GM18867 (cell line): Measurements from ENCODE around the gene TEX51.

Source experiments
- ATAC-seq: cut with Tn5 transposase; IDR thresholded peaks from one replicate; pipeline ENCODE4 v1.9.1; 2021; ENCODE audit warnings: mild to moderate bottlenecking, moderate library complexity; ENCODE audit not compliant: unreplicated experiment

Gene TEX51

DNA sequence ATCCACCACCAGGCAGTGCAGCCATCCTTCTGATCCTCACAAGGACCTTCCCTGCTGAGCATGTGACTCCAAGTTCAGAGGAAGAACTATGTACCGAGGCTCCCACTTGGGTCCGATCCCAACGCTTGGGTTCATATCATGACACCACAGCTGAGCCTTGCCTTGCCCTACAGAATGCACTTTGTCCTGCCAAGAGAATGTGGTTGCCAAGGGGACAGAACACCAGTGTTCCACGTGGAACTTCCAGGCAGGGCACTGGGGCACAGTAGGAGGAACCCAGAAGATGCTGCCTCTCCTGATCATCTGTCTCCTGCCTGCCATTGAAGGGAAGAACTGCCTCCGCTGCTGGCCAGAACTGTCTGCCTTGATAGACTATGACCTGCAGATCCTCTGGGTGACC, at the start of gene TEX51:
Gene TEX51, plus strand, starts transcription at position 255 of the 400 bp plus-strand sequence. Its CDS starts 29 bp downstream, at position 284.
- no peak for ATAC-seq

DNA sequence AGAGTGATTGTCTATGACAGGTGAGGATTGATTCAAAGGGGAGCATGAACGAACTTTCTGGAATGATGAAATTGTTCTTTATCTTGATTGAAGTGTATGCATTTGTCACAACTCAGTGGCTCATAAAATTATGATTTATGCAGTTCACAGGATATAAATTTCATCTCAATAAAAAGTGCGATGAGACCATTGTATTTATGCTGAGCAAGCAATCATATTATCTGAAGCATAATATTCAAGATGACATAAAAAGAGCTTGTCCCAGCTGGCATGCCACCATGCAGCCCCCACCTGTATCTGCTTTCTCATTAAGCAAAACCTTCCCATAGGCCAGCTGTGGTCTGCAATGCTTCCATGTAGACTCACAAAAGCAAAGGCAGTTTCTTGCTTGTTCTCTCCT, 49.6 kb upstream of the TEX51 start:
- ATAC-seq: no peak

DNA sequence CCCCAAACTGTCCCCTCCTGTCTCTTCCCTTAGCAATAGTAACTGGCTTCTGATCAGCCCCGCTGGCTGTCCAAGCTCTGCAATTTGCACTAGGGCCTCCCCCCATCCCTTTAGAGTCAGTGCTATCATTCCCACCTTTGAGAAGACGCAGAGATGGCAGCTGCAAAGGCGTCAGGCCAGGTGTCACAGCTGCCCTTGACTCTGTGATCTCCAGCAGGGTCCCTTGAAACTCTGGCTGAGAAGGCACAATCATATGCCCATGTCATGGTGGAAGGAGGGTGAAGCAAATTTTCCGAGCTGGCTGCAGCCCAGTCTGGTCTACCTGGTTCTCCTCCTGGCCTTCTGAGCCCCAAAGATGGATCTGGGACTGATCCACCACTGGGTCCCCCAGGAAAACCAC, 49.2 kb upstream of the TEX51 start:
- no peak for ATAC-seq

DNA sequence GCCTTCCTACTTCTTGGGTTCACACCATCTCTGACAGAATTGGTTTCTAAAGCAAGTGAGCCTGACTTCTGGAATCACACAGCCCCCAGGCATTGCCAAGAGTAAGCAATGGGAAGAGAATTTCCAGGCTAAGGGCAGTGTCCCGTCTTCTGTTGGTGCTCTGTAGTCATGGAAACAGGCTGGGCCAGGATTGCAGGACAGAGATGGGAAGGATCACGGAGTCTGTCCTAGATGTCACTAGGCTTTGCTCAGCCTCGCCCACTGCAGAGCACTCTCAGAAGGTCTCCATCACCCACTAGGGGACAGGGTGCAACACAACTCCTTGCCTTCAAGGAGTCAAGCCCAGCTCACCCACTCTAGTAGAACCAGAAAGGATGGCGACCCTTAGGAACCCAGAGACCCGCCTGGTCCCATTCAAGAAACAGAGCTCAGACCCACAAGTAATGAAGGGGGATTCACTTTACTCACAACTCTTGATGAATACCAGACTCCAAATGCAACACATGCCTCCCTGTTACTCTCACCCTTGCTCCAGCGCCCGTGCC, 48.6 kb upstream of the TEX51 start:
- ATAC-seq: no peak

DNA sequence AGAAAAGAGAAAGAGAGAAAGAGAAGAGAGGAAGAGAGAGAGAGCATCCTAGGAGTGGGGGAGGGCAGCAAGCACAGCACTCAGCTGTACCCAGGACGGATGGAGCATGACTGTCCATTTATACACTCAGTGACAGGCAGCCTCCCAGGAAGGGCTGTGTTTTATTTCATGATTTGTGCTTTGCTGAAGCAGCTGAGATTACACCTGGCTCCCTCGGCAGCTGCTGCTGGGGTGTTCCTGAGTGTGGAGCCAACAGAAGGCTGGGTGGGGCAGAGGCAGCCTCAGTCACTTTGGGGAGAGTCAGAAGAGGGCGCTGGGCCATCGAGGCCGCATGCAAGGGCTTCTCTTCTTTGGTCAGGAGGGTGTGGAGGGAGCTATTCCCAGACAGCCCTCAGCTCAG, 47.8 kb upstream of the TEX51 start:
- ATAC-seq: no peak

DNA sequence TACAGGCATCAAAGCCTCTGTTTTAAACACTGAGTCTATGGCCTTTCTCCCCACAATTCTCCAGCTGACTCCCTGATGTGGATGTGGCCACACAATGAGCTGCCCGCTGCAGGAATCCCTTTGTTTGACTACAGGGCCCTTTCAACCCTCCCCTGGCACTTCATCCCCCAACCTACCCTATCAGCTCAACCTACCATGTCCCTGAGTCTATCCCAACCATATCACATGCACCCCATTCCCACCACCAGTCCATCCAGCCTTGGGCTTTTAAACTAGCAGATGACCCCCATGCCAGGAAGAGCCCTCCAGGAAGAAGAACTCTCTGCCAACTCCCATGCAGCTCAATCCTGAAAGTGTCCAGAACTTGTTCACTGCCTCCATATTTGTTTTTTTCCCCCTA, 46.9 kb upstream of the TEX51 start:
- ATAC-seq: no peak

DNA sequence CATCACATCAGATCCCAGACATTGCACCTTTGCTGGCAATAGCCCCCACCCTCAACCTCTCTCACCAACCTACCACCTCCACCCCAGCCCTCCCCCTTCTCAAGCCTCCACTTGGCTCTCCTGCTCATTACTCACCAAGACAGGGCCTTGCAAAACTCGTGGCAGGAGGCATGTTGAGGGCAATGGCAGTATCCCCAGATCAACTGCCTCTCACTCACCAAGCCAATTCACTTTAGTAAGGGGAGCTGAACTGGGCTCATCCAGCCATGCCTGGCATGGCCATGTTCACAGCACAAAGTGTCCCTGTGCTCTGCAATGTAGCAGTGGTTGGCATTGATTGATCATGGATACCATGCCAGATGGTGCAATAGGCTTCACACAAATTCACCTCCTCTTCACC, 46.3 kb upstream of the TEX51 start:
- ATAC-seq: no peak

DNA sequence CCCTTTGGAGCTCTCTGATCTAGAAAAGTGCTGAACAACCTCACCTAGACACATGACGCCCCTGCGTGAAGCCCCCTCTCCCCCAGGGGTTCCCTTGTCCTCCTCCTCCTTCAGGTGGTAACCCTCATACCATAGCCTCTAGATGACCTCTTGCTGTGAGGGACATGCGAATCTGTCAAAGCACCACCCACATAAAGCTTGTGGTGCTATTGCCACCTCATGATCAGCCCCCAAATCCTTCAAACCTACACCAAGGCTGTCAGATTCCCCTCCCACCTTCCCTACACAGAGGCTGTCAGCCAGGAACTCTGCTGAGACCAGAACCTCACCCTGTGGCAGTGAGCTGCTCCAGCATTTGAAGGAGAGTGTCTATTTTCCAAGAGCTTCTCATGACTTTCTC, 43.1 kb upstream of the TEX51 start:
- no peak for ATAC-seq

DNA sequence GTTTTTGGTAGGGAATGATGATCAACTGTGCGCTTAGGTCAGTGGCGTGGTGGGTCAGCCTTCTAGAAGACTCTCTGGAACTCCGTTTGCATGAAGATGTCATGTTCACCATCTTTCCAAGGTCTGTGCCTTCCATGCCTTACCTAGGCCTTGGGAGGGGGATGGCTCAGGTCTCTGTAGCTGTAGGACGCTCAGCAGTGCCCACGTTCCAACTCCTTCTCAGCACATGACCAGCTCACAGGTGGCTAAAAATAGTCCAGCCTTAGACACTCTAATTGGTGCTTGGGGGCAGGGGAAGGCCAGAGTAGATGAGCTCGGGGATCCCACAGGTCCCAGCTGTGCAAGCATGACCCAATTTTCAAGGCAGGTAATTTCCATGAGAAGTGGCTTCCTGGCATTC, 42.3 kb upstream of the TEX51 start:
- ATAC-seq: no peak

DNA sequence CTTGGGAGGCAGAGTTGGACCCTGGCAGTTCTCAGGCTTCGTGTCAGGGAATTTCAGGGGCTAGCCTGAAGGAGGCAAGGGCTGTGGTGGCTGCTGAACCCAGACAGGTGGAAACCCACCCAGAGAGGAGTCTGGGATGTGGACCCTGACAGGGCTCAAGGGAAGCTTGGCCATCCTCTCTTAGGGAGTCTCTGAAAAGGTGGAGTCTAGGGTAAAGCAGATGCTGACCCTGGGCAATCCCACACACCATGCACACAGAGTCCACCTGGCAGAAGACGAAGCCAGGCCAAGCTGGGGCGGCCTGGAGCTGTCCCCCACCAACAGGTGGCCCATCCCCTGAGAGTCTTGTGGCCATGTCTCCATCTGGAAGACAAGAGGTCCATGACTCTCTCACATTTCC, 41.2 kb upstream of the TEX51 start:
- no peak for ATAC-seq

DNA sequence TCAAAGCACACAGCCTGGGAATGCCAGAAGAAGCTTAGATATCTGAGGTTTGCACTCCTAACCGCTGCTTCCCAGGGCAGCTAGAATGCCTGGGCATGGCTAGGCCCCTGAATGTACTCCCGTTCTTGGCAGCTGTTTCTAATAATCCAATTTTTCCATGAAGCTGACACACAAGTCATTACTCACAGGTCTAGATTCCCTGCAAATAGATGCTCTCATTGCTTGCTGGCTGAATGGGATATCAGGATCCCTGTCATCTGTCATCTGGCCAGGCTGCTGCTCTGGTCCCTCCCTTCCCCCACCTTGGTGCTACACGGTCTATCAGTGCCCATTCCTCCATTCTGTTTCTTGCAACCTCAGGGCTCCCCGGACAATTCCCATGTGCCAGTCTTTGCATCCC, 40.7 kb upstream of the TEX51 start:
- no peak for ATAC-seq

DNA sequence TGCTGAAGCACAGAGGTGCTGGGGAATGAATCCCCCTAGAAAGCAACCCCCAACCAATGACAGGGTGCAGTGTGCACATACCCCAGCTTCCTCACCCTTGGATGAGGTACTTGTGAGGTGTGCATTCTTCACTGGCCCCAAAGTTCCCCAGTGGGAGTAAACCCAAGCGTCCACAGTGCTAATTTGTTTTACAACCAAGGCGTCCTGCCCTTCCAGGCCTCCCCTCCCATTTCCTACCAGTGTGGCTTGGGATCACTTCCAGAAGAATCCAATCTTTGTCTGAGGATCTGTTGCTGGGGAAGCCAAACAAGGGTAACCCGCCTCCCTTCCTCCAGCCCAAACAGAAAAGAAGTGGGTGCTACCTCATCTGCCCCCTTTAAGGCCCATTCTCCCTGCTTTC, 40.3 kb upstream of the TEX51 start:
- ATAC-seq: no peak

DNA sequence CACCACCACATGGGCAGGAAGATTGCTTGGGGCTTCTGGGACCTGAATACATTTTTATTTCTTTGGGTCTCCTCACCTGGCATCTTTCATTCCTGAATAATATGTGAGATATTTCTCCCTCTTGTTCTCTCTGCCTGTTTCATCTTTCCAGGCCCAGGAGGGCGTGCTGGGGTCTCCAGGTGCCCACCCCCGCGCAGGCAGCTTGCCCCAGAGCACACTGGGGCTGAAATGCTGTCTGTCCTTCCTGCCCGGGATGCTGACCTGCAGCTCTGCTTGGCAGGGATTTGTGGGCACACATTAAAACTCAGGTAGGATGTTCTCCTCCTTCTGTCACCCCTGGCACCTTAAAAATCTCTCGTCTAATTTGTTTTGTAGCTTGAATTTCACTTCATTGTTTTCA, 39.7 kb upstream of the TEX51 start:
- no peak for ATAC-seq

DNA sequence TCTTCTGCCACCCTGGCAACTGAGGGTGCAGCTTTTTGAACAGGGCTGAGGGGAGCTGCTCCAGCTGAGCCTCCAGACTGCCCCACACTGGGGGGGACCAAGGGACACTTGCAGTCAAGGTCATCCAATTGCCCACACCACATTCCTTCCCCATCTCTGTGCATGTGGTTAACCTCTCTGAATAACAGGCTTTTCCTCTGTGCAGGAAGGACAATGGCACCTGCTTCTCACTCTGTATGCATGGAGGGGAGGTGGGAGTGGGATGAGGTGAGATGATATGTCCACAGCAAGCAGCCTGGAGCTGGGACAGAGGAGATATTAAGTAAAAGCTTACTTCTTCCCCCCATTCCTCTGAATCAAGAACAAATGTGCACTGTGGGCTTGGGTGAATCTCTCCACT, 39.1 kb upstream of the TEX51 start:
- ATAC-seq: no peak

DNA sequence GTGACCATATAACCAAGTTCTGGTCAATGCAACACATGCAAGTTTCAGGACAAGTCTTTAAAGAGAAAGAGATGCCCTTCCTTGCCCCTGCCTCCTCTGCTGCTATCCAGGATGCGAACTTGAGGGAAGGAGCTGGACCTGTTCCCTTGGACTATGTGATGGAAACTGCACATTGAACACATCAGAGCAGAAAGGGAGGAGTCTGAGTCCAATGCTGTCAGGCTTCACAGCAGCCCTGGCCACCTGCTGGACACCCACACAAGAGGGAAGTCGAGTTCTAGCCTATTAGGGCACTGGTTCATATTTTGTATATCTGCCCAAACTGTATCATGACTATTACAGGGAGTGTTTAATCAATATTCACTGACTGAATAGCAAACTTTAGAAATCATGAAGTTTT, 38.3 kb upstream of the TEX51 start:
- ATAC-seq: no peak

DNA sequence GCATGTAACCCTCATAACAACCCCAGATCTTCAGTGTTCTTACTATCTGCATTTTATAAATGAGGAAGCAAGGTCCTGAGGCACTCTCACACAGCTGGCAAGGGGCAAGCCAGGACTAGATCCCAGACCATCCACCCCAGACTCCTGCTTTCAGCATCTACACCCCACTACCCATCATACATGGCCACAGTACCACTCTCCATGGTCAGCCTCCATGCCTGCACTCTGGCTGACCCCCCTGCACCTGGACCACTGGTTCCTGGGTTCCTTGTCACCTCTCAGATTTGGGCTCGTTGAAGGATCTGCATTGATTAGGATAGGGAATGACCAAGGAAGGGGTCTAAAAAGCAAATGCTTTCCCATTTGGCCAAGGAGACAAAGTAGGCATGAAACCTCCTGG, 36.0 kb upstream of the TEX51 start:
- ATAC-seq: no peak

DNA sequence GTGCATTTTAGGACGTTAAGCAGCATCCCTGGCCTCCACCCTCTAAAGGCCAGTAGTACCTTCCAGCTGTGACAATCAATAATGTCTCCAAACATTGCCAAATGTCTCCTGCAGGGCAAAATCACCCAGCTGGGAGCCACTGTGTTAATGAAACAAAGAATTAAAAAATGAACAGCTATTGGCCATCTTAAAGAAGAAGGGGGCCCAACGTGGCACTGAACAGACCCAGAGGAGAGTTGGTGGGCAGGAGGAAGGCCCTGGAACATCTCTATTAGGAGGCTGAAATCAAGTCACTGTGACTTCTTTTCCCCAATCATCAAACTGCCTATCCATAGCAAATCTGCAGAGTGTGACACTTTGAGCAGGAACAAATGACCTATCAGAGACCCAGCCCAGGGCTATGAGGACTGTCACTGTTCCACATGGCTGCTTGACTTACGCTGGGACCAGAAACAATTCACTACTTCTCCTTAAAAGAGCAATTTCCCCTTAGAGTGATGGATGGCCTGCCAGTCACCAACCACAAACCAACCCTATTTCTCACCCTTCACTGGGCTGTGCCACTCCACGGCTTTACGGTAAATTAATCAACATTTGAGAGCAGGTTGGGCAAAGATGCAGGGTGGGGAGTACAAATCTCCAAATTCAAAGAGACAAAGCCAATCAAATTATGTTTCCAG, 35.2 kb upstream of the TEX51 start:
- ATAC-seq: no peak

DNA sequence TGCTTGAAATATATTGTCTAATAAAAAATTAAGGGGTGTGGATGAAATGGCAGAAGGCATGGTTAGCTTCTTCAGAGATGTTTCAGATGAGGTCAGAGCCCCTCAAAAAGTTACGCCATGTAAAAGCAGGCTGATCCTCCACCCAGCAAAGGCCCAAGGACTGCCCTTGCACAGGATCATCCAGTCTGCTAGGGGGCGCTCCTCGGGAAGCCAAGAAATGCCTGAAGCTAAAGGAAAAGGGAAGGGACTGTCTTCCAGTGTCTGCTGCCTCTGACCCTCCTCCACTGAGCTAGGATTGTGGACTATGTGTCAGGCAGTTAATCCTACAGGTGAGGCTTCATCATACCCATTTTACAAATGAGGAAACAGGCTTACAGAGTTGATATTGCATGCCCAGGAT, 33.8 kb upstream of the TEX51 start:
- ATAC-seq: no peak

DNA sequence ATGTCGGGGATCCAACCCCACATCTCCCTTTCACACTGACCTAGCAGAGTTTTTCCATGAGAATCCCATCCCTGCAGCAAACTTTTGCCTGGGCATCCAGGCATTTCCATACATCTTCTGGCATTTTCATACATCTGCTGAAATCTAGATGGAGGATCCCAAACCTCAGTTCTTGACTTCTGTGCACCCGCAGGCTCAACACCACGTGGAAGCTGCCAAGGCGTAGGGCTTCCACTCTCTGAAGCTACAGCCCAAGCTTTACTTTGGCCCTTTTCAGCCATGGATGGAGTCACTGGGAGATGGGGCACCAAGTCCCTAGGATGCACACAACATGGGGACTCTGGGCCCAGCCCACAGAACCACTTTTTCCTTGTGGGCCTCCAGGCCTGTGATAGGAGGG, 32.2 kb upstream of the TEX51 start:
- ATAC-seq: no peak

DNA sequence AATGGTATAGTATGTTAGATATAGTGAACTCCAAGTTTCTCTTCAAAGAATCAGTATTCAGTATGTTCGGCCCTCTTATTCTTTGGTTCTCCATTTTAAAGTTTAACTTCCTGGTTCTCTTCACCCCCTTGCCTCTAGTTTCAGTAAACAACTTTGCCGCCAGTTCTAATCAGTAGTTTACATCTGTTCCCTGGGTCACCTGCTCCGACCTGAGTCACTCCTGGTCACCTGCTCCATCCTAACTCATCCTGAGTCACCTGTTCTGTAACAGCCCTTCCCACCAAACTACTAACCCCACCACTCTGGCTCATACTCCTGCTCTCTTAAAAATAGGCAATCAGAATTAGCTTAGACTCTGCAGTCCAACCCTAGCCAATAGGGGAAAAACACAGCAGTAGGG, 23.7 kb upstream of the TEX51 start:
- ATAC-seq: no peak

DNA sequence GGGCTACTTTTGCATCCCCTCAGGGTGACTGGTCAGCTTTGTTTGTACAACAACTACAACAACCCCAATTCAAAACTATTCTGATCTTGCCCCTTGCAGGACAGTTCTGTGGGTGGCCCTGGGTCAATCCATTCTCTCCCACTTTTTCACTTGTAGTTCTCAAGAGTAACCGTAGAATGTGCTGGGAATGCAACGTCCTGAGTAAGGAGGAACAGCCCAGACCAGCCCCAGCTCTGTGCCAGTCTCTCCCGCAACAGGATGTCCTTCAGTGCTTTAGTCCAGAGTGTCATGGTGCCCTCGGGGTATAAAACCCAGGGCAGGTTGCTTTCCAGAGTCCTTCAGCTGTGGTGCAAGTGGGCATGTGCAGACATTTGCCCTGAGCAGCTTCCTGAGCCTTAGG, 22.1 kb upstream of the TEX51 start:
- no peak for ATAC-seq

DNA sequence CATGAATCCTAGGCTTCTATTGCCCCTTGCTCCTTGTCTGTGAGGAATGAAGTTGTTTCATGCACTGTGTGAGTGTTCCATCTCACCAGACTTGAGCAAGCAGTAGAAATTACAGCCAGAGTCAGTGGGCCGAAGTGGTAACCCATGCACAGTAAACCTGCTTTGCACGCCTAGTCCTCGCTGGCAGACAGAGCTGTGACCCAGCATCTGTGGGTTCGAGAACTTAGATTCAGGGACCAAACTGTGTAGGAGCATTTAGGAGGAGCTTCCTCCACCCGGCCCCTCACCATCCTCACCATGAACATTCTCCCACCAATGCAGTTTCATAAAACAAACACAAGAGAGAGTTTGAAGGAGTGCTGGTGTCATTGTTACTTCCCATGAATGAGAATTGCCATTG, 21.6 kb upstream of the TEX51 start:
- ATAC-seq: no peak

DNA sequence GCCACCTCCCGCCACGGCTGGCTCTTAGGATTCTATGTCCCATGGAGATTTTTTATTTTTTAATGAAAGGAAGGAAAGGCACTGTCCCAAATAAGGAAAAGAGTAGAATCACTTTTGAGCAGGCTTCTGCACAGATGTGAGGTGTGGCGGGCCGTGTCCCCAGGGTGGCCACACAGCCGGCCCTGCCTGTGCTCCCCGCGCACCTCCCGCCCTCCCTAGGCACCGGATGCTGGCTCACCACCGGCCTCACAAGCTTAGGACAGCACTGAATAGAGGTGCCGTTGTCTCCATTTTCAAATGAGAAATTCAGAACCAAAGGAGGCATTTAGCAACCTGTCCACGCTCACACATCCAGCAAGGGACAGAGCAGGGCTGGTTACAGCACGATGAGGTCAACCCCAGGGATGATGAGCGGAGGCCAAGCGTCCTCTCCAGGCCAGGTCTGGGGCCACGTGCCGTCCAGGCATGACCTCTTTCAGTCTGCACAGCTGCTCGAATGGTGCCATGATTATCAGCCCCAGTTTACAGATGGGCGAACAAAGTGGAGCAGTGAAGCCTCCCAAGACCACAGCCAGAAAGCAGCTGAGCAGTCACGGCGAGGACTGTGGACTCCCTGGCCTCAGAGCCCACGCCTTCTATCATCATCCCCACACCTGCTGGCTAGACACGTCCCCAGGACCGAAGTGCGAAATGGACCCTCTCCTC, 20.7 kb upstream of the TEX51 start:
- no peak for ATAC-seq
